Bronchial epithelial cell (primary cell): ENCODE measurements around the gene FSTL4. TPM values are rescaled to one million over a fixed set of nuclear protein-coding genes. Genes with fewer than 3 reads are reported as not detected.

Source experiments
- DNase-seq: peaks from one replicate; pipeline ENCODE4 v3.0.0-alpha.2; 2010; ENCODE audit warnings: low read depth
- FAIRE-seq: peaks from 2 replicates; lab custom pipeline; 2011; peaks lifted over from hg19 to GRCh38; lab: Jason Lieb, UNC
- H3K27me3 ChIP-seq: 2 replicates; pipeline ENCODE4 v1.5.1; 2011; ENCODE audit warnings: low read length; ENCODE audit not compliant: control insufficient read depth, insufficient read depth
- H3K36me3 ChIP-seq: 2 replicates; pipeline ENCODE4 v1.5.1; 2011; ENCODE audit warnings: low read length; ENCODE audit not compliant: control insufficient read depth, insufficient read depth
- H3K4me3 ChIP-seq: 2 replicates; pipeline ENCODE4 v1.5.1; 2011; ENCODE audit warnings: mild to moderate bottlenecking, low read depth, low read length, control low read depth
- total RNA-seq: library from RNA; depleted of rRNA; stranded (reverse); fragments of >200 nt; gene quantifications from 2 replicates; pipeline ENCODE4 v1.2.1, GENCODE V29; 2014
- TF ChIP-seq, protein P1 (sequence below): IDR thresholded peaks from 2 replicates; pipeline ENCODE4 v1.5.1; 2011; ENCODE audit warnings: mild to moderate bottlenecking, moderate library complexity, low read length, control low read depth, inconsistent platforms; ENCODE audit not compliant: insufficient read depth, severe bottlenecking

The FSTL4 gene
- total RNA-seq, 1 donor from 2014 or later = not detected

DNA sequence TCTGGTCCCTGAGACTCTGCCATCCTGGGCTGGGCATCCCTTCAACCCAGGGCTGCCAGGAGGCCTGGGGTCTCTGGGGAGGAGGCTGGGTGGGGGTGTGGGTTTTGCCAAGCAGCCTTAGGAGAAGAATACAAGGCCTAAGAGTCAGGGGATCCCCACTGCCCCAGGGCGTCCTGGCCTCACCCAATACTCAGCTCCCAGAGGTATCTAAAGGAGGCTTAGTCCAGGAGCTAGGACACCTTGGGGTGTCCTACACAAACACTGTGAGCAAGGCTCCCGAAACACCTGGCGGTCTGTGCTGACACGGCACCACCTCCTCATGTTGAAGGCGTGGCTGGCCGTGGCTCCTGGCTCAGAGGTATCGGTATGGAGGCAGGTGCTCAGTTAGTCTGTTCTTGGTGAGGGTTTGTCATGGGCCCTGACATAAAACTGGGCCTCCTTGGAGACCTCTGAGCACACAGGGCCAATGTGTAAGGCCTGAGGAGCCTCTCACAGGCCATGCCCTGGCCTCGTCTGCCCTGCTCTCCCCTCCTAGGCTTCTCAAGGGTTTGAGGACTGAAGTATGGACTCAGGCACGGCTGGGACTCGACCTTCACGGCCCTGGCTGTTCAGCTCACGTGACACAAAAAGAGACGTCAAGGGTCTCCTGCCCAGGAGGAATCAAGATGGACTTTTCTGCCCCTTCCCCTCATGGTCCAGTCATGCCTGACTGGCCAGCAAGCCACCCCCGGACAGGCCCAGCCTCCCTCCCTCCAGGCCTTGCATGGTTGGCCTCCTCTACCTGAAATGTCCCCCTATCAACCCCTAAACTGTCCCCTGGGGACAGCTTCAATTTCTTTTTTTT lies 277.3 kb downstream of the FSTL4 start:
- peaks cover 2% of the 10 kb centered on the region for H3K27me3 ChIP-seq
- H3K4me3 ChIP-seq = no peak overlapping the region
- TF ChIP-seq, protein P1, sequence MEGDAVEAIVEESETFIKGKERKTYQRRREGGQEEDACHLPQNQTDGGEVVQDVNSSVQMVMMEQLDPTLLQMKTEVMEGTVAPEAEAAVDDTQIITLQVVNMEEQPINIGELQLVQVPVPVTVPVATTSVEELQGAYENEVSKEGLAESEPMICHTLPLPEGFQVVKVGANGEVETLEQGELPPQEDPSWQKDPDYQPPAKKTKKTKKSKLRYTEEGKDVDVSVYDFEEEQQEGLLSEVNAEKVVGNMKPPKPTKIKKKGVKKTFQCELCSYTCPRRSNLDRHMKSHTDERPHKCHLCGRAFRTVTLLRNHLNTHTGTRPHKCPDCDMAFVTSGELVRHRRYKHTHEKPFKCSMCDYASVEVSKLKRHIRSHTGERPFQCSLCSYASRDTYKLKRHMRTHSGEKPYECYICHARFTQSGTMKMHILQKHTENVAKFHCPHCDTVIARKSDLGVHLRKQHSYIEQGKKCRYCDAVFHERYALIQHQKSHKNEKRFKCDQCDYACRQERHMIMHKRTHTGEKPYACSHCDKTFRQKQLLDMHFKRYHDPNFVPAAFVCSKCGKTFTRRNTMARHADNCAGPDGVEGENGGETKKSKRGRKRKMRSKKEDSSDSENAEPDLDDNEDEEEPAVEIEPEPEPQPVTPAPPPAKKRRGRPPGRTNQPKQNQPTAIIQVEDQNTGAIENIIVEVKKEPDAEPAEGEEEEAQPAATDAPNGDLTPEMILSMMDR = no peak
- no peaks in the 10 kb centered on the region for H3K36me3 ChIP-seq
- peak; percentile 13 for FAIRE-seq
- no peak for DNase-seq

- H3K27me3 ChIP-seq = peaks cover 2% of the 10 kb centered on the region
- TF ChIP-seq, protein P1 = no peak
- no peak for FAIRE-seq
- no peak for DNase-seq
- H3K4me3 ChIP-seq = no peak overlapping the region
- H3K36me3 ChIP-seq = no peaks in the 10 kb centered on the region
Observed at GRCh38 chr5:133333326-133334150, 278.8 kb downstream of the FSTL4 start.

DNA sequence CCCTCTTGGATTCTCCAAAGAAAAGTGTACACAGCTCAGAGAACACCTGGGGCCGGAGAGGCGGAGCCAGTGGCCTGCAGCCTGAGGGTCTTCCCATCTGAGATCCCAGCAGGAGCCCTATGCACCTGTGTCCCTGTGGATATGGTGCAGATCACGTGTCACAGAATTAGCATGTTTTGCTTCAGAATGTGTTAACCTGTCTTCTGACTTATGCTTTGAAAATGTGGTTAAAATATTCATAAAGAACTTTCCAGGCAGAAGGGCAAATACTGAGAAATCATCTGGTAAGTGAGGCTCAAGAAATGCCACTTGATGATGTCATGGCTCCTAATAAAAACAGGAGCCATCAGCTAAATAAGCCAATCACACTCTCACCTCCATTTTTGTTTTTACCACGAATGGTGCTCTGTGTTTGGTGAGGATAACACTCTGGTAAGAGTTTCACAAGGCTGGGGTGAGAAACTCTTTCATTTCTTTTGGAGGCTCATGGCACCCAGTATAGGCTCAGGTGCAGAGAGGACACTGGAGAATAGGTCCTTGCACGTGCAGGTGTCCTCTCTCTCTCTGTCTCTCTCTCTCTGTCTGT lies 279.8 kb downstream of the FSTL4 start:
- DNase-seq (no peak), FAIRE-seq (no peak)
- Histone ChIP-seq H3K4me3 (no peak overlapping the region), H3K27me3 (peaks cover 2% of the 10 kb centered on the region), H3K36me3 (no peaks in the 10 kb centered on the region)
- TF ChIP-seq, protein P1 = no peak

- peaks cover 2% of the 10 kb centered on the region for H3K27me3 ChIP-seq
- no peak for DNase-seq
- no peak overlapping the region for H3K4me3 ChIP-seq
- H3K36me3 ChIP-seq = no peaks in the 10 kb centered on the region
- no peak for FAIRE-seq
- TF ChIP-seq, protein P1 = no peak
Observed at GRCh38 chr5:133331941-133332340, 280.4 kb downstream of the FSTL4 start.

- no peak overlapping the region for H3K4me3 ChIP-seq
- TF ChIP-seq, protein P1 = no peak
- H3K36me3 ChIP-seq = no peaks in the 10 kb centered on the region
- DNase-seq (no peak), FAIRE-seq (no peak)
- H3K27me3 ChIP-seq = peaks cover 2% of the 10 kb centered on the region
Observed at GRCh38 chr5:133330956-133331355, 281.4 kb downstream of the FSTL4 start.
